Stimulated activated CD4-positive, alpha-beta T cell treated with anti-CD3 and anti-CD28 coated beads, Interleukin-15, amount 100 ng/mL, for 1 hour (primary cell): ENCODE results near the gene PCYT1B.
"Not testable (repeated sequence)": the region's sequence is repeated elsewhere in the genome, so short reads cannot be mapped to it uniquely, and the experiment has no call there.

ENCODE experiments used
- DNase-seq, 2 donors: peaks; one replicate each; pipeline ENCODE4 v3.0.0-alpha.2; 2020; ENCODE audit warnings: low read depth in 1 of 2, low spot score in 1 of 2

The PCYT1B gene

DNA sequence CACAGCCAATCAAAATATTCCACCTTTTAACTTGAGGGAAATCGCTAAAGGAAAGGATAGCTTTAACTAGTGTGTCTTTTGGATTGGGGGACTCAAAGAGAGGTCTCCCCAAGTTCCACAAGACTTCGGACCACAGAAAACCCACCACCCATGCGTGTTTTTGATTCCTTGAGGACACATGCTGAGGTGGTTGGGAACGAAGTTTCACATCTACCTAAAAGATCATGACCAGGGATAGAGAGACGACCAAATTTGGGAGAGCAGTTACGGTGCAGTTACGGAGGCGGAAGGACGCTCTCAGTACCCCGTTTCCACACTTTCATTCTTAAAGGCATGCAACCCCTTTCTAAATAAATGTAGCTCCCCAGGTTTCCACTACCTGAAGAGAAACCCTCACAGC lies 1.1 kb downstream of the PCYT1B start:
- DNase-seq, result no peak

DNA sequence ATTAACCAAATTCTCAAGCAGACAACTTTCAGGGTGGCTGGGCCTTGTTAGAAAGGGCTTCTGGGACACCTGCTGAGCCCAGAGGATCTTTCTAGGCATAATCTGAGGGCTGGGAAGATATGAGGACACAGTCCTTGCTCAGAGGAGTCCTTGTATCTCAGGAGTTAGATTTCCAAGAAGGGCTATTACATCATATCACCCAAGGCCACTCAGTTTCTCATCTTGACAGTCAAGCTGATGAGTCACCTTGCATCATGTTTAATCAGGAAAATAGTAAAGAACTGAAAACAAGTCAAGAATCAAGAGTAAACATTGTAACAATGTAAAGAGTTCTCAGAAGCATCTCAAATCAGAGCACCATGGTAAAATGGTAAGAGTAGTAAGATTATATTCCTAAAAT lies 4.0 kb downstream of the PCYT1B start:
- no peak for DNase-seq

- no peak for DNase-seq
These were observed 17.4 kb downstream of the PCYT1B start for GRCh38 chrX:24629701-24630100.

DNA sequence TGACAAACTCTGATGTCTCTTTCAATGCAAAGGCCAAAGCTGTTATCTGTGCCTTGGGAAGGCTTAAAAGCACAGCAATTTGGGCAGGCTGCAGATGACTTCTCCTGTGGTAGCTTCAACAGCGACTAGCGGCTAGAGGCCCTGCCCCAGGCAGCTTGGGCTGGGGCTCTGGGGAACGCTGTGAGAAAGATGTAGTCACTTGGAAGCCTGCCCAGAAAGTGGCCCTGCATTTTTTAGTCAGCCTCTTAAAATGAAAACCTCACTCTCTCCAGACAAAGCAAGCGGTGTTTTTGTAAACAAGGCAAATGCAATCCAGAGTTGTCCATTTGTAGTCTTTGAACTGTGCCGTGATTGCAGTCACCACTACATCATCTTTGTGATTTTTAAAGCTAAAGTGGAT lies 27.5 kb downstream of the PCYT1B start:
- no peak for DNase-seq

GRCh38 chrX:24610516-24610915 lies 36.6 kb downstream of the PCYT1B start:
- no peak for DNase-seq

GRCh38 chrX:24607616-24608015 lies 39.5 kb downstream of the PCYT1B start:
- no peak for DNase-seq

GRCh38 chrX:24605941-24606340 lies 41.2 kb downstream of the PCYT1B start:
- not testable (repeated sequence) for DNase-seq

- no peak for DNase-seq
These were observed 44.0 kb downstream of the PCYT1B start for GRCh38 chrX:24603191-24603590.

DNA sequence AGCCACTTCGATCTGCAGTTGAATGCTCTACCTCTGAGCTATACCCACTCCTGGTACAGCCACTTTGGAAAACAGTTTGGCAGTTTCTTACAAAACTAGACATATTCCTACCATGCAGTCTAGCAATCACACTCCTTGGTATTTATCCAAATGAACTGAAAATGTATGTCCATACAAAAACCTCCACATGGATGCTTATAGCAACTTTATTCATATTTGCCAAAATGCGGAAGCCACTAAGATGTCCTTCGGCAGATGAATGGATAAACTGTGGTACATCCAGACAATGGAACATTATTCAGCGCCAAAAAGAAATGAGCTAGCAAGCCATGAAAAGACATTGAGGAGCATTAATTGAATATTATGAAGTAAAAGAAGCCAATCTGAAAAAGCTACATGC lies 45.3 kb downstream of the PCYT1B start:
- DNase-seq, result no peak

- DNase-seq, result no peak
These were observed 52.6 kb downstream of the PCYT1B start for GRCh38 chrX:24594501-24594900.

GRCh38 chrX:24590111-24590510 lies 57.0 kb downstream of the PCYT1B start:
- DNase-seq, result no peak

- DNase-seq, result no peak
These were observed 70.1 kb downstream of the PCYT1B start for GRCh38 chrX:24577091-24577490.

DNA sequence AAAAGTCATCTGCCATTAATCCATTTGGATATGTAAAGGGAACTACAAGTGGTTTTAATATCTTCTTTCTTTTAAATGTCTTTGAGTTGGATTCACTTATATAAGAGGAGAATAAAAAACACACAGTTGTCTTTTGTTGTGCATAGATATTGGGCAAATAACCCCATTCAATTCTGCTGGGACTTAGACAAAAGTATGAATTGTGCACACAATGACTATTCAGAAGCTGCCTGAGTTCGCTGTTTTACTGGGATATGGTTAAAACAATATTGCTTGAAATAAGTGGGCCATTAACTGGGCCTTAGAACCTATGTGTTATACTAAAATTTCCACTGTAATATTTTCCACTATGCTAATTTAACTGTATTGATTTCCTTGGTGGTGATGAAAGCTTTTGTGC lies 71.7 kb downstream of the PCYT1B start:
- DNase-seq, result no peak

- no peak for DNase-seq
These were observed 72.4 kb downstream of the PCYT1B start for GRCh38 chrX:24574743-24575142.

- DNase-seq, result no peak
These were observed 80.0 kb downstream of the PCYT1B start for GRCh38 chrX:24567169-24567568.

DNA sequence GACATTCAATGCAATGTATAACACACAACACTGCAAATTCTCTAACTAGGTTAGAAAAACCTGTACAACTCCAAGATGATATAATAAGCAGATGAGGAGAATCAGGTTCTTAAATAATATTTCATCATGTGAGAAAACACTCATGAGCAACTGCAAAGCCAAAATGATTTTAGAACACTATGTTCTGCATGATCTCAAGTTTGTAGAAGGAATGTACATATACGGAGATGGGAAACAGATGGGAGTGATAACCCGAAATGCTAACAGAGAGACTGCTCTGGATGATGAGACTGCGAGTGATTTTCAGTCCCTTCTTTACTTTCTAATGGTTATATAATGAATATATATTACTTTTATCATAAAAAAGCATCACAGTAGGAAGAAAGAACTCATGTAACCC lies 80.9 kb downstream of the PCYT1B start:
- DNase-seq, result no peak

- no peak for DNase-seq
These were observed 83.7 kb downstream of the PCYT1B start for GRCh38 chrX:24563291-24564010.

- no peak for DNase-seq
These were observed 86.0 kb downstream of the PCYT1B start for GRCh38 chrX:24561121-24561520.

GRCh38 chrX:24553011-24553410 lies 94.1 kb downstream of the PCYT1B start:
- no peak for DNase-seq

DNA sequence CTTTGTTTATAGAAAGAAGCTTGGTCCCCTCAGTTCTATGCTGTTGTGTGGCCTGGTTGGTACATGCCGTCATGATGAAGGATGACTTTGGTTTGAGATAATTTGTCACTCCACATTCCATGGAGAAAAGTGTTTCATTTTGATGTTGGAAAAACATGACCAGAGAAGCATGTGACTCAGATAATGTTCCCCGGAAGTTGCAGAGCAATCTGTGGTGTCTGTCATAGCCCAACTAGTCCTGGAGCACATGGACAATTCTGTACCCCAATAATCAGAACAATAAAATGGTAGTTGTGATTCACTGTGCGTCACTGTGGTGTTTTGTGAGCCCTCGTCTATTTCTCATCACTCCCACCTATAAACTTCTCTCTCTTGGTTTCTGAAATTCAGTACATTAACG lies 97.0 kb downstream of the PCYT1B start:
- no peak for DNase-seq

GRCh38 chrX:24547961-24548360 lies 99.2 kb downstream of the PCYT1B start:
- no peak for DNase-seq

DNA sequence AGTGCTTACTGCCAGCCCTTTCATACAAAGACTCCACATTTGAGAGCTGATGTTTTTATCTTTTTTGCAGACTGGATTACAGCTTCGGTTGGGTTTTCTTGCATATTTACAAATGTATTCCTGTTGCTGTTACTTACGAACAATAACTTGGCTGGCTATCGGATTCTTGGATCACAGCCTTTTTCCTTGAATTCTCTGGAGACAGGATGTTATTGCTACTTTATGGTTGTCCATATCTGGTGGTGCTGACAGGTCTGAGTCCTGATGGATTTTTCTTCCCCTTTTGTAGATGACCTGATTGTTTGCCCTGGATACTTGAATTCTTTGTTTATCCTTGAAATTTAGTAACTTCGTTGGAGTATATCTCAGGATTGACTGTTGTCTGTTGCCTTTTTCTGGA lies 104.4 kb downstream of the PCYT1B start:
- no peak for DNase-seq

GRCh38 chrX:24536551-24536950 lies 110.6 kb downstream of the PCYT1B start:
- DNase-seq, result no peak

DNA sequence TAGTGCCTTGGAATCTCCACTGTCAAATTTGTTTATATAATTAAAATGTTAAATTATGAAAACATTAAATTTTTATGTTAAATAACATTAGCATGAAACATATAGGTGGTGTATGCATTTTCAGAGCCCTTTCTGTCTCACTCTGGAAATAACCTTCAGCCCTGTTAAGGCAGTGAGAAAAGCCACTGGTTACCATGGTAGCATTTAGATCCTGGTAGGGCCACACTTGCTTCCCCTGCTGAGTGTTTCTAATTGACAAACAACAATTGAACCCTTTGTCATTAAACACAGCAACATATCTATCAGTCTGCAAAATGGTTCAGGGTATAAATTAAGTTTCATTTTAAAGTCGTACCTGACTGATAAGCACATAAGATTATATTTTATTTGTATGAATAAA lies 118.5 kb downstream of the PCYT1B start:
- DNase-seq, result no peak
